Renal cortical epithelial cell (primary cell): ENCODE measurements around the gene SLC48A1. TPM values are rescaled to one million over a fixed set of nuclear protein-coding genes. Genes with fewer than 3 reads are reported as not detected.

Experiments used
- DNase-seq: peaks from one replicate; pipeline ENCODE4 v3.0.0-alpha.2; 2011; ENCODE audit warnings: low read depth
- total RNA-seq: library from RNA; depleted of rRNA; stranded (reverse); fragments of >200 nt; gene quantifications from 2 replicates; pipeline ENCODE4 v1.2.3, GENCODE V29; 2014

SLC48A1 gene
- total RNA-seq, 1 donor from 2014 or later: 77.2 TPM

- DNase-seq: no peak
Observed at GRCh38 chr12:47777151-47777550, 4.1 kb downstream of the SLC48A1 start.

GRCh38 chr12:47777741-47778558 is 4.9 kb downstream of the SLC48A1 start:
- DNase-seq: no peak

- no peak for DNase-seq
Observed at GRCh38 chr12:47778881-47779280, 5.8 kb downstream of the SLC48A1 start.

GRCh38 chr12:47779301-47779942 is 6.4 kb downstream of the SLC48A1 start:
- DNase-seq: peak; percentile 74

GRCh38 chr12:47779943-47780504 is 7.0 kb downstream of the SLC48A1 start:
- DNase-seq: no peak

GRCh38 chr12:47781479-47782371 is 8.7 kb downstream of the SLC48A1 start:
- DNase-seq: no peak

GRCh38 chr12:47782372-47782770 is 9.3 kb downstream of the SLC48A1 start:
- no peak for DNase-seq

- DNase-seq: no peak
Observed at GRCh38 chr12:47783024-47783755, 10.2 kb downstream of the SLC48A1 start.

GRCh38 chr12:47783821-47784819 is 11.1 kb downstream of the SLC48A1 start:
- DNase-seq: no peak

GRCh38 chr12:47785036-47785886 is 12.2 kb downstream of the SLC48A1 start:
- no peak for DNase-seq

GRCh38 chr12:47785887-47786661 is 13.0 kb downstream of the SLC48A1 start:
- DNase-seq: no peak

- DNase-seq: no peak
Observed at GRCh38 chr12:47786662-47787280, 13.7 kb downstream of the SLC48A1 start.

GRCh38 chr12:47787596-47788319 is 14.7 kb downstream of the SLC48A1 start:
- no peak for DNase-seq

- no peak for DNase-seq
Observed at GRCh38 chr12:47789141-47789540, 16.1 kb downstream of the SLC48A1 start.

- DNase-seq: no peak
Observed at GRCh38 chr12:47789712-47790489, 16.9 kb downstream of the SLC48A1 start.

GRCh38 chr12:47790676-47791350 is 17.8 kb downstream of the SLC48A1 start:
- DNase-seq: no peak
